HG03575 (cell line): ENCODE results near the gene UGT2B17.
"Not testable (repeated sequence)": the region's sequence is repeated elsewhere in the genome, so short reads cannot be mapped to it uniquely, and the experiment has no call there.

Source experiments
- ATAC-seq: cut with Tn5 transposase; IDR thresholded peaks from one replicate; pipeline ENCODE4 v1.9.1; 2021; ENCODE audit not compliant: unreplicated experiment, insufficient number of reproducible peaks, low FRiP score; ENCODE audit errors: extremely low read depth

Gene UGT2B17

GRCh38 chr4:68572653-68573170 lies 3.4 kb downstream of the UGT2B17 start:
- no peak for ATAC-seq

- ATAC-seq, result no peak
These were observed 6.0 kb downstream of the UGT2B17 start for GRCh38 chr4:68570122-68570507.

DNA sequence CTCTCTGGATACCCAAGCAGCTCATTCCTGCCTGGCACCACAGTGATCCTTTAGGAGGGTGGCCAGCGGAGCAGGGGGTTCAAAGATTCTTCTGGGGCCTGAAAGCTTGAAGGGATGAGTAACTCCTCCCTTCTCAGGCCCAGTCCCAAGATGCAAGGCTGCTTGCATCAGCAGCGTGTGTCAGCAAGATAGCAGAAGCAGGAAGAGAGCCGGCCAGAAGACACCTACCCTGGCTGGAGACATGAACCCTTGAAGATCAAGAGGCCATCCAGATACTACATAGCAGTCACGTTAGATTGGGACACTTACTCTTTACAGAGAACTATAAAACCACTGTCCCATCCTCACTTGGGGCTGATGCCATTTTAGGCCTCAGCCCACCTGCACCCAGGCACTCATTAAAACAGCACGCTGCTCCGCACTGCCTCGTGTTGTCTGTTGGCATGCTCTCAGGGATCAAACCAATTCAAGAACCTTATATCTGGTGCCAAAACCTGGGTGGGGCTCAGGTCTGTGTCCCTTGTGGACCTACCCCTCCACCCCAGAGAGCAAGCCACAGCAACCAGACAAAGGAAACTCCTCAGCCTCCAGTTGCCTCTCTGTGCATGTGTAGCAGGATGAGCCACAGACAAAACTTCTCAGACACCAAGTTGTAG lies 6.5 kb downstream of the UGT2B17 start:
- ATAC-seq, result no peak

- ATAC-seq, result not testable (repeated sequence)
These were observed 7.1 kb downstream of the UGT2B17 start for GRCh38 chr4:68569036-68569435.

GRCh38 chr4:68568535-68568934 lies 7.6 kb downstream of the UGT2B17 start:
- not testable (repeated sequence) for ATAC-seq

DNA sequence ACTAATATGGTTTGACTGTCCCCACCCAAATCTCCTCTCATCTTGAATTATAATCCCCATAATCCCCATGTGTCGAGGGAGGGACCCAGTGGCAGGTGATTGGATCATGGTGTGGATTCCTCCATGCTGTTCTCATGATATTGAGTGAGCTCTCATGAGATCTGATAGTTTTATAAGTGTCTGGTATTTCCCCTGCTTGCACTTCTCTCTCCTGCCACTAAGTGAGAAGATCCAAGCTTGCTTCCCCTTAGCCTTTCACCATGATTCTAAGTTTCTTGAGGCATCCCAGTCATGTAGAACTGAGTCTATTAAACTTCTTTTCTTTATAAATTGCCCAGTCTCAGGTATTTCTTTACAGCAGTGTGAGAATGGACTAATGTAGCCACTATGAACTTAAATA lies 9.8 kb downstream of the UGT2B17 start:
- not testable (repeated sequence) for ATAC-seq

DNA sequence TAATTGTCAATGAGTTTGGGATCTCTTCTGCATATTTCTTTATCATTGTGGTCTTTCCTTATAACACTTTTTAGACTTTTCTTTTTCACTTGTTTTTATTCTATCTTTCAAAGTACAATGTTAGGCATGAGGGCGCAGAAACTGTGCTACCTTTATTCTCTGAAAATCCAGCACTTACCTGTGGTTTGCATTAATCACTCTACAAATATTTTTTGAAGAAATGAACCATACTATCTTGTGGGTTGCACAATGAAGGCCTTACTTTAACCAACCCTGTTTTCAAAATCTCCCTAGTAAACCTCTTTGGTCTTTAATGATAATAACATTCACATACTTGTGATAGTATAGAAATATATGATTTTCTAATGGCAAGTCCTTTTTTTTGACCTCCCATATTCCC lies 11.0 kb downstream of the UGT2B17 start:
- ATAC-seq, result not testable (repeated sequence)

- ATAC-seq, result not testable (repeated sequence)
These were observed 15.6 kb downstream of the UGT2B17 start for GRCh38 chr4:68560364-68561070.

- ATAC-seq, result not testable (repeated sequence)
These were observed 22.3 kb downstream of the UGT2B17 start for GRCh38 chr4:68553830-68554229.

DNA sequence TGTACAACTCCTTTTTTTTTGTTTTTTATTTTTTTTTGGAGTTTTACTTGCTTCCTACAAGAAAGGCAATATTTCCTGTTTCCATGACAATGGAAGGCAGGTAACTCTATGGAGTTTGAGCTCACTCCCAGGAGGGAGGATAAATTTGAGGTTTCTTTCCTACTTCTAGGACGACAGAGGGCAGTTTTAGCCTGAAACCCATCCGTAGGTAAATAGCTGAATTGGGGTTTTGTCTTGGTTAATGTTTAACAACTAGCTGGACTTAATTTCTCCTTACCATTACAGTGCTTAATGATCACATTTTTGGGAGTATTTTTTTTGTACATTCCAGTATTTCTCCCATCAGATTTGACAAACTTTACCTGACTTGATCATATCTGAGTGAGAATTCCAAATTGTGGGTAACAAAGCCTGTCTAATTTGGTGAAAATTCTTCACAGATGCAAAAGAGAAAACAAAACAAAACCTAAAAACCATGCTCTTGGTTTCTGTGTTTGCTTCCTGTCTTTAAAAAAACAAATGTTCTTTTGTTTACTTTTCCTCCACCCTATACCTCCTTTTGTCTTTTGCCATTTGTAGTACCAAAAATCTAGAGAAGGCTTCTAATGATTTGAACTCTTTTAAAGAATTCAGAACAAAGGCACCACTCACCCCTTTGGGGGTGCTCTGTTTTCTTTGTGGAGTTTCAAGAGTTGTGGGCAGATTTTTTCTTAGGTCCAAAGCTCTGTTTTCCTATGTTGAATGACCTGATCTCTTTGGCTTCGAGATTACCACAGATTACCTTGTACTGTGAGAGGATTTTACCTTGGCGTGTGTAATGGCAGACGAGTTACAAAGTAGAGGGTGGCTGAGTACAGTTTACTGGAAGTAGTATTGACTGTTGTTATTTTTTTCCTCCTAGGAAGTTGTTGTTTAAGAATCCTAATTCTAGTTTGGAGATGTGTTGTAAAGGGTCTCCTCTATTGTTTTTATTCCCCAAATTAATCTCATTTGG lies 23.0 kb downstream of the UGT2B17 start:
- peak; percentile 30 for ATAC-seq

DNA sequence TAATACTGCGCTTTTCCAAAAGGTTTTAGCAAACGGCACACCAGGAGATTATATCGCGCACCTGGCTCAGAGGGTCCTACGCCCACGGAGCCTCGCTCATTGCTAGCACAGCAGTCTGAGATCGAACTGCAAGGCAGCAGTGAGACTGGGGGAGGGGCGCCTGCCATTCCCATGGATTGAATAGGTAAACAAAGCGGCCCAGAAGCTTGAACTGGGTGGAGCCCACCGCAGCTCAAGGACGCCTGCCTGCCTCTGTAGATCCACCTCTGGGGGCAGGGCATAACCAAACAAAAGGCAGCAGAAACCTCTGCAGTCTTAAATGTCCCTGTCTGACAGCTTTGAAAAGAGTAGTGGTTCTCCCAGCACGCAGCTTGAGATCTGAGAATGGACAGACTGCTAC lies 33.4 kb downstream of the UGT2B17 start:
- ATAC-seq, result not testable (repeated sequence)

DNA sequence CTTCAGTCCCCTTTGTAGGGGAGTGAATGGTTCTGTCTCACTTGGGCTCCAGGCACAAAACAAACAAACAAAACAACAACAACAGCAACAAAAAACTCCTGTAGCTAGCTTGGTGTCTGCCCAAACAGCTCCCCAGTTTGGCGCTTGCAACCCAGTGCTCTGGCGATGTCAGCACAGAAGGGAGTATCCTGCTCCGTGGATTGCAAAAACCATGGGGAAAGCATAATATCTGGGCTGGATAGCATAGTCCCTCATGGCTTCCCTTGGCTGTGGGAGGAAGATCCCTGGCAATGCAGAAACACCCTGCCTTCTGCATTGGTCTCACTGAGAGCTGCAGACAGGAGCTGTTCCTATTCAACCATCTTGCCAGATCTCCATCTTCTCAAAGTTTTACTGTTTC lies 39.7 kb downstream of the UGT2B17 start:
- ATAC-seq, result no peak

DNA sequence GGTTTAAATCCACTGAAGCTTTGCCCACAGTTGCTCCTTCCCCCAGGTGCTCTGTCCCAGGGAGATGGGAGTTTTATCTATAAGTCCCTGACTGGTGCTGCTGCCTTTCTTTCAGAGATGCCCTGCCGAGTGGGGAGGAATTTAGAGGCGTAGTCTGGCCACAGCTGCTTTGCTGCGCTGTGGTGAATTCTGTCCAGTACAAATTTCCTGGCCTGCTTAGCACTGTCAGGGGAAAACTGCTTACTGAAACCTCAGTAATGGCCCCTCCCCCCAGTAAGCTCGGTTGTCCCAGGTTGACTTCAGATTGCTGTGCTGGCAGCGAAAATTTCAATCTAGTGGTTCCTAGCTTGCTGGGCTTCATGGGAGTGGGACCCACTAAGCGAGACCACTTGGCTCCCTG lies 40.1 kb downstream of the UGT2B17 start:
- no peak for ATAC-seq

- not testable (repeated sequence) for ATAC-seq
These were observed 53.9 kb downstream of the UGT2B17 start for GRCh38 chr4:68522232-68522631.

- no peak for ATAC-seq
These were observed 55.1 kb downstream of the UGT2B17 start for GRCh38 chr4:68520985-68521384.

- ATAC-seq, result no peak
These were observed 57.2 kb downstream of the UGT2B17 start for GRCh38 chr4:68518889-68519288.

GRCh38 chr4:68505452-68505851 lies 70.7 kb downstream of the UGT2B17 start:
- not testable (repeated sequence) for ATAC-seq

- ATAC-seq, result not testable (repeated sequence)
These were observed 71.3 kb downstream of the UGT2B17 start for GRCh38 chr4:68504836-68505235.

DNA sequence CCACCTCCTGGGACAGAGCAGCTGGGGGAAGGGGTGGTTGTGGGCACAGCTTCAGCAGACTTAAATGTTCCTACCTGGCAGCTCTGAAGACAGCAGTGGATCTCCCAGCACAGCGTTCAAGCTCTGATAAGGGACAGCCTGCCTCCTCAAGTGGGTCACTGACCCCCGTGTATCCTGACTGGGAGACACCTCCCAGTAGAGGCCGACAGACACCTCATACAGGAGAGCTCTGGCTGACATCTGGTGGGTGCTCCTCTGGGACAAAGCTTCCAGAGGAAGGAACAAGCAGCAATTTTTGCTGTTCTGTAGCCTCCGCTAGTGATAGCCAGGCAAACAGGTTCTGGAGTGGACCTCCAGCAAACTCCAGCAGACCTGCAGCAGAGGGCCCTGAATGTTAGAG lies 72.7 kb downstream of the UGT2B17 start:
- not testable (repeated sequence) for ATAC-seq
